Caco-2 (cell line): ENCODE results near the gene KLF6. TPM values are rescaled to one million over a fixed set of nuclear protein-coding genes. Genes with fewer than 3 reads are reported as not detected.
A peak's percentile ranks its signal among the peaks of the same experiment; 100 is the strongest.

Experiments used
- BruUV-seq: library from RNA; stranded (reverse); fragments of 400-500 nt; replicated peaks from 2 replicates; lab custom pipeline; 2021; lab: Mats Ljungman, UMichigan
- CTCF ChIA-PET: fragments of 300-600 bp; sonication (Branson Sonifier 250); formaldehyde crosslinking; loops from one replicate; lab custom pipeline; 2022; ENCODE audit warnings: antibody characterized with exemption; lab: Charles Lee
- POLR2A ChIA-PET: fragments of 300-600 bp; sonication (Branson Sonifier 250); formaldehyde crosslinking; loops from one replicate; lab custom pipeline; 2022; ENCODE audit warnings: antibody characterized with exemption; lab: Charles Lee
- DNase-seq, 2 experiments: peaks; one replicate each; pipeline versions ENCODE4 v3.0.0 to v3.0.0-alpha.2; 2020 to 2022
- H3K27me3 ChIP-seq: replicated peaks from 2 replicates; pipeline ENCODE4 v1.6.0; 2011; ENCODE audit warnings: low read length; ENCODE audit not compliant: control insufficient read depth, insufficient read depth
- H3K36me3 ChIP-seq: 2 replicates; pipeline ENCODE4 v1.5.1; 2011; ENCODE audit warnings: low read length; ENCODE audit not compliant: control insufficient read depth, insufficient read depth
- H3K4me1 ChIP-seq: fragments of 250-450 bp; sonication (Bioruptor Pico); 2 replicates; pipeline ENCODE4 v1.5.1; 2020; ENCODE audit warnings: mild to moderate bottlenecking
- H3K4me3 ChIP-seq: 2 replicates; pipeline ENCODE4 v1.5.1; 2011; ENCODE audit warnings: low read depth, mild to moderate bottlenecking, control low read depth, low read length
- H3K9me3 ChIP-seq: fragments of 250-450 bp; sonication (Bioruptor Pico); 2 replicates; pipeline ENCODE4 v1.5.1; 2020; ENCODE audit warnings: mild to moderate bottlenecking, moderate library complexity
- H3K27ac Mint-ChIP-seq: one replicate; pipeline ENCODE4 v1.8.0; 2022; ENCODE audit warnings: mixed read lengths; ENCODE audit not compliant: unreplicated experiment
- H3K27me3 Mint-ChIP-seq: one replicate; pipeline ENCODE4 v1.8.0; 2022; ENCODE audit warnings: mixed read lengths; ENCODE audit not compliant: insufficient read depth, unreplicated experiment
- H3K36me3 Mint-ChIP-seq: one replicate; pipeline ENCODE4 v1.8.0; 2022; ENCODE audit warnings: mild to moderate bottlenecking, mixed read lengths; ENCODE audit not compliant: insufficient read depth, unreplicated experiment
- H3K4me1 Mint-ChIP-seq: one replicate; pipeline ENCODE4 v1.8.0; 2022; ENCODE audit warnings: low read depth, mixed read lengths; ENCODE audit not compliant: unreplicated experiment
- H3K4me3 Mint-ChIP-seq: one replicate; pipeline ENCODE4 v1.8.0; 2022; ENCODE audit warnings: mild to moderate bottlenecking, moderate library complexity, mixed read lengths; ENCODE audit not compliant: unreplicated experiment
- H3K9me3 Mint-ChIP-seq: one replicate; pipeline ENCODE4 v1.8.0; 2022; ENCODE audit warnings: mixed read lengths; ENCODE audit not compliant: unreplicated experiment
- CTCF ChIP-seq, 2 experiments: fragments of 200-600 bp in 1 of 2; IDR thresholded peaks; 1 replicate in 1 of 2; 2 replicates in 1 of 2; pipeline versions ENCODE4 v1.5.1 to v1.8.0; 2011 to 2022; ENCODE audit warnings: antibody characterized with exemption in 1 of 2, control low read depth in 1 of 2, inconsistent platforms in 1 of 2, low read depth in 1 of 2, low read length in 1 of 2, mild to moderate bottlenecking in 1 of 2, moderate library complexity in 1 of 2; ENCODE audit not compliant: insufficient read depth in 1 of 2, severe bottlenecking in 1 of 2, unreplicated experiment in 1 of 2
- intact Hi-C: fragments of 100-400 bp; cut with micrococcal nuclease; formaldehyde crosslinking; loops from one replicate; pipeline ENCODE4 v1.10.0; 2022; ENCODE audit not compliant: unreplicated experiment
- total RNA-seq: library from RNA; stranded (reverse); gene quantifications from 2 replicates; pipeline ENCODE4 v1.2.3, GENCODE V29; 2022

KLF6 gene
- total RNA-seq, 1 experiment from 2014 or later = 84.5 TPM

GRCh38 chr10:3757638-3758490, 27.1 kb downstream of the KLF6 start:
- CTCF ChIA-PET = interaction anchor here (0.6 kb wide), 1 partner anchor 552 kb away, joined by 3 read pairs; no protein-coding TSS in a partner anchor

GRCh38 chr10:3757250-3757637, 27.8 kb downstream of the KLF6 start:
- no peak for DNase-seq
- CTCF ChIA-PET = interaction anchor here (0.6 kb wide), 1 partner anchor 553 kb away, joined by 3 read pairs; no protein-coding TSS in a partner anchor

More at GRCh38 chr10:3757638-3758490, 27.1 kb downstream of the KLF6 start:
- Histone ChIP-seq H3K4me1 (peaks cover 83% of the 10 kb centered on the region), H3K36me3 (no peaks in the 10 kb centered on the region), H3K9me3 (no peaks in the 10 kb centered on the region), H3K27me3 (no peaks in the 10 kb centered on the region), H3K4me3 (no peak overlapping the region)
- Mint-ChIP-seq H3K4me3 (no peak overlapping the region), H3K4me1 (peaks cover 71% of the 10 kb centered on the region), H3K9me3 (no peaks in the 10 kb centered on the region), H3K27me3 (no peaks in the 10 kb centered on the region), H3K27ac (peak overlapping the region; percentile 45), H3K36me3 (no peaks in the 10 kb centered on the region)
- no peak for TF ChIP-seq CTCF (IDR thresholded peaks at IDR 0.05; ENCODE audit: insufficient read depth in 1 of 2, low read depth in 1 of 2, low read length in 1 of 2, severe bottlenecking in 1 of 2, unreplicated experiment in 1 of 2)
- no TSS peak for BruUV-seq
- POLR2A ChIA-PET = interaction anchor here (0.6 kb wide), 1 partner anchor 27 kb away, joined by 3 read pairs; the partner anchor contains the start of gene KLF6
- intact Hi-C loops = no loop called here
- DNase-seq = no peak

More at GRCh38 chr10:3757250-3757637, 27.8 kb downstream of the KLF6 start:
- no TSS peak for BruUV-seq
- H3K27ac Mint-ChIP-seq = peak overlapping the region; percentile 45
- no peak for TF ChIP-seq CTCF (IDR thresholded peaks at IDR 0.05; ENCODE audit: insufficient read depth in 1 of 2, low read depth in 1 of 2, low read length in 1 of 2, severe bottlenecking in 1 of 2, unreplicated experiment in 1 of 2)
- no peak overlapping the region for H3K4me3 Mint-ChIP-seq
- intact Hi-C loops = no loop called here
- H3K36me3 ChIP-seq = no peaks in the 10 kb centered on the region
- peaks cover 76% of the 10 kb centered on the region for H3K4me1 ChIP-seq
- H3K4me1 Mint-ChIP-seq = peaks cover 65% of the 10 kb centered on the region
- H3K27me3 Mint-ChIP-seq = no peaks in the 10 kb centered on the region
- H3K36me3 Mint-ChIP-seq = no peaks in the 10 kb centered on the region
- POLR2A ChIA-PET = interaction anchor here (0.6 kb wide), 1 partner anchor 28 kb away, joined by 3 read pairs; the partner anchor contains the start of gene KLF6
- no peaks in the 10 kb centered on the region for H3K9me3 ChIP-seq
- no peaks in the 10 kb centered on the region for H3K9me3 Mint-ChIP-seq
- no peaks in the 10 kb centered on the region for H3K27me3 ChIP-seq
- H3K4me3 ChIP-seq = no peak overlapping the region
